ENCODE measurements around the gene USP54.

DNA sequence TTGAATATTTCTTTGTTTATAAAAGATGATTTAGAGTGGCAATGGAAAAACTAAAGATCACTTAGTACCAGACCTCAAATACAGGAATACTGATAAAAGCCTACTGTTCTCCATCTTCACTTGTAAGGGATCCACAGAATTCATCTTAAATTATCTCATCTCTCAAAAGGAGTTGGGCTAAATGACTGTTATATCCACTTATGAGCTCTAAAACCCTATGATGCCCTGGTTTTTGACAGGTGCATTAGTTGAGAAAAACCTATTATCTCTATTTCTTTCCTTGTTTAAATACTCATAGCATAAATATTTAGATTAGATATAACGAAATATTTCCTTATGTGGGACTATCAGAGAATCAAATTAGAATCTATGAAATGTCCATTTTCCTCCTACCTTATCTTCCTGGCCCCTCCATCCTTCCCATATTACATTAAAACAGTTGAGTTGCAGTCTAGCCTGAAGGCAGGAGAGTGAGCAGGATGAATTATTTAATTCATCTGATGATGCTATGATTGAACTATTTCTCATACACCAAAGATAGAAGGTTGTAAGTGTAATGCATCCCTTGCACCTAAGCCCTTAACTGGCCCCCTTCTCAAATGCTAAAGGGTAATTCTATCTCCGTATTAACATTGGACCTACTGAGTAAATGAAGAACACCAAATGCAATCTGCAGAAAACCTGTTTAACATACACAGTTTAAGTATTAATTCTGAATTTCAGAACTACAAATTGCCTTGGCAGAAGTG, 125.0 kb downstream of the USP54 start:
- TF ChIP-seq, protein P1, sequence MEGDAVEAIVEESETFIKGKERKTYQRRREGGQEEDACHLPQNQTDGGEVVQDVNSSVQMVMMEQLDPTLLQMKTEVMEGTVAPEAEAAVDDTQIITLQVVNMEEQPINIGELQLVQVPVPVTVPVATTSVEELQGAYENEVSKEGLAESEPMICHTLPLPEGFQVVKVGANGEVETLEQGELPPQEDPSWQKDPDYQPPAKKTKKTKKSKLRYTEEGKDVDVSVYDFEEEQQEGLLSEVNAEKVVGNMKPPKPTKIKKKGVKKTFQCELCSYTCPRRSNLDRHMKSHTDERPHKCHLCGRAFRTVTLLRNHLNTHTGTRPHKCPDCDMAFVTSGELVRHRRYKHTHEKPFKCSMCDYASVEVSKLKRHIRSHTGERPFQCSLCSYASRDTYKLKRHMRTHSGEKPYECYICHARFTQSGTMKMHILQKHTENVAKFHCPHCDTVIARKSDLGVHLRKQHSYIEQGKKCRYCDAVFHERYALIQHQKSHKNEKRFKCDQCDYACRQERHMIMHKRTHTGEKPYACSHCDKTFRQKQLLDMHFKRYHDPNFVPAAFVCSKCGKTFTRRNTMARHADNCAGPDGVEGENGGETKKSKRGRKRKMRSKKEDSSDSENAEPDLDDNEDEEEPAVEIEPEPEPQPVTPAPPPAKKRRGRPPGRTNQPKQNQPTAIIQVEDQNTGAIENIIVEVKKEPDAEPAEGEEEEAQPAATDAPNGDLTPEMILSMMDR (IDR thresholded peaks at IDR 0.05): no peak
- TF ChIP-seq POLR2A (IDR thresholded peaks at IDR 0.05): no peak

Data from testis (tissue), 2 donors.